Epidermal melanocyte (primary cell): ENCODE results near the gene ARHGAP15.

ENCODE experiments used
- DNase-seq: peaks from one replicate; pipeline ENCODE4 v3.0.0; 2011; ENCODE audit warnings: low spot score; ENCODE audit not compliant: insufficient read length

Gene ARHGAP15

DNA sequence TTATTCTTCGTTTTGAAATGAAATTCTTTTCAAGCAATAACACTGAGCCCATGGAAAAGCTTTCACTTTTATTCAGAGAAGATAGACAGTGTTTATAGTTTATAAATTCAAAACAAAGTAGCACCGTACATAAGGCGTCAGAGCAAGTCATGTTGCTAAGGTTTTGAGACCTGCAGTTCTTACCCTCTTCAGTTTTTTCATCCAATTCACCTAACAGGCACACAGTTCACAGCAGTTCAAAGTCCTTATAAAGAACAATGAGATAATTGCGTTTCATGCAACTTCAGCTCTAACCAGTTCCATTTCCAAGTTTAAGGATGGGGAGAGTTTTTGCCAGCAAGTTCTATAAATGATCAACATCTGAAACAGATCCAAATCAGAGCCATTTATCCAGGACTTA, 96.7 kb downstream of the ARHGAP15 start:
- DNase-seq: no peak

DNA sequence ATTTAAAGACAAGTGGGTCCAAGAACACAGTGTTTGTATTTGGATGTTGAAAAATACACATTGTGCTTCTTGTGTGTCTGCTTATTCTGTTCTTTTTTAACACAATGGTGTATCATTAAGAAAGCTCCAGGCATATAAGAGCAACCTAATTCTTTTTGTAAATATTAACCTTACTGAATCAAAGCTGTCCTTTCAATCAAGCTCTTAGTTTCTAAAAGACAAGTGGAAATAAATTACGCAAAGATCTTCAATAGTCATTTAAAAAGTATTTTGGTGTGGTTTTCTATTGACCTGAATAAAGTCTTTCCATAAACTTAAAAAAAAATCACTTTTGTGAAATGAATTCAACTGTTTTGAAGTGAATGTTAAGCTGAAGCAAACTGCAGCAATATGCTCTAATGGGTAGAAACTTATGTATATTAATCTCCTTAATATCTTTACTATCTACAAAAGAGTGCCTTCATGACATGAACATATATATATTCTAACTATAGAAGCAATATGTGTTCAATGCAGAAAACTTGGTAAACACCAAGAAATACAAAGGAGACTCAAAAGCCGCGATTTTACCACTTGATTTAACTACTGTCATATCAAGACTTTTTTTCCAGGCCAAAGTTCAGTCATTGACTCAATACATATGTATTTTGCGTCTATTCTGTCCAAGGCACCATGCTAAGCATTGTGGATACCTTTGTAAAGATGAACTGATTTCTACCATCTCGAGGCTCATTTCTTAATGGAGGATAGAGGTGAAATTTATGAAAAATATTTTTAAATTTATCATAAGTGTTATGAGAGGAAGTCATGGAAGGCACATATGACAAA, 97.7 kb downstream of the ARHGAP15 start:
- DNase-seq: no peak

DNA sequence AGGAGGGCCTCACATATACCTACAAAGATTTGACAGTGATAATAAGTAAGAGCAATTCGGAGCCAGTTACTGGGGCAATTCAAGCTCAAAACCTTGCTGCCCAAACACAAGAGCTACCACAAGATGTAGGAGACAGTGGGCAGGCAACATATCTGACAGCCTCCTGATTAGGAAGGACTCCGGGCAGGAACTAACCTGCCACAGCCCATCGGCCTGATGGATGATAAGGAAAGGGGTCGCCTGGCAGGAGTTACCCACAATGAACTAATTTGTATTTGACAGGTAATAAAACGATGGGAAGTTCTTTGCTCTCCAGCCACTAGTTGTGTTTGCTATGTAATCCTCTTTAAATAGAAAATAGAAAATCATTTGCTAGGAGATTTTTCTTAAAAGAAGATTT, 100.2 kb downstream of the ARHGAP15 start:
- DNase-seq: no peak

DNA sequence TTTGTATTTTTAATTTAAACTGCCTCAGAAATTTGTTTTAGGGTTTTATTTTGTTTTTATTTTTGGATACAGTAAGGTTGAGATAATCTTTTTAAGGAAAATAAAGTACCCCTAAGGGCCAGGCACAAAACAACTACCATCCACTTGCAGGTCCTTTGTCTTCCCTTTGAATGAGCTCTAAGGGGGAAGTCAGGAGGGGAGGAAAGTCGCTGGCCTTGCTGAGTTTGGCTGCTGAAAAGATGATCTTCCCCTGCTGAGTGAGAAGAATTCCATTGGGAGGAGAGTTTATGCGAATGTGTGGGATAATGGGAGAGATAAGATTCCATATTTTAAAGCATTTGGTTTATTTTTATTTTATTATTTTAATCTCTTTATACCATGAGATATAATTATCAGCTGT, 100.7 kb downstream of the ARHGAP15 start:
- no peak for DNase-seq

DNA sequence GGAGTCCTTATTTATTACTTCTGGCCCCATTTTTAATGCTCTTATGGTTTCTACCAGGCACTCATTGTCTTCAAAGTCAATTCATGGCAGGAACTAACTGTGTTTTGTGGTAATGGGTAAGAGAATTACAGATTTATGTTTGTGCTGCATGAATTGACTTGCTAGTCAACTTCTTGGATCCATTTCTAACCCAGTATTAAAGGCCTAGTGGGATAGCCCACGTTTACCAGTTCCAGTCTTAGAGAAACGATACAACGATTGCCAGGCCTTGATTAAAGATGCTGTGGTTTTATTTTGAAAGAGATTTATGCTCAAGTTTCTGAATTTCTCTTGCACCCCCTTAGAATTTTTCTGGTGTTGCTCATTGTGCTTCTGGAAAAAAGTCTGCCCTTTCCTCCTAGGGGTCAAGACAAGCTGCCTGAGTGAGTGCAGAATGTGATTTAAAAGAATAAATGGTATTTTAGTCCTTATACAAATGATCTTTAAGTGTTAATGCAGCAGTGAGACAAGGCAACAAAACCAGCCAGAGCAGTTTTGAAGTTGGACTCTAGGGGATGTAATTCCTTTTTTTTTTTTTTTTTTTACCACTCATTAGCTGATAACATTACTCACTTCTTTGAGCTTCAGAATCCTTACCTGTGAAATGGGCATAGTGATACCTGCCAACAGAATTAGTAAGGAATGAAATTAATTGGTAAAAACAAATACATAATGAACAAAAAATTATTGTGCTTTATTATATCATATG, 101.5 kb downstream of the ARHGAP15 start:
- no peak for DNase-seq

DNA sequence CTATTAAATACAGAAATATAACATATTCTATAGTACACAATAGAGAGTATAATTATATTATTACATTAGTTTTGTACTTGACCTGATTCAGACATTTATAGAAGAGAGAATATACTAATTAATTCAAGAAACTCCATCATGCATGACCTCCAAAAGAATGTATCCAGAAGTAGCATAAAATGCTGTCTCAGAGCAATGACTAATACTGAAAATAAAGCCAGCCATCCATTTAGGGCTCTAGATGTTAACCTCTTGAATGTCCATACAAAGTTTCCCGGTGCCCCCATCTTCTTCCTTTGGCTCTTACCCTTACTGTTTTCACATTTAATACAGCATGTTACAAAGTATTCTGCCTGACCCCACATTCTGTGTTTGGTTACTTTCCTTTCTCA, 102.0 kb downstream of the ARHGAP15 start:
- no peak for DNase-seq

DNA sequence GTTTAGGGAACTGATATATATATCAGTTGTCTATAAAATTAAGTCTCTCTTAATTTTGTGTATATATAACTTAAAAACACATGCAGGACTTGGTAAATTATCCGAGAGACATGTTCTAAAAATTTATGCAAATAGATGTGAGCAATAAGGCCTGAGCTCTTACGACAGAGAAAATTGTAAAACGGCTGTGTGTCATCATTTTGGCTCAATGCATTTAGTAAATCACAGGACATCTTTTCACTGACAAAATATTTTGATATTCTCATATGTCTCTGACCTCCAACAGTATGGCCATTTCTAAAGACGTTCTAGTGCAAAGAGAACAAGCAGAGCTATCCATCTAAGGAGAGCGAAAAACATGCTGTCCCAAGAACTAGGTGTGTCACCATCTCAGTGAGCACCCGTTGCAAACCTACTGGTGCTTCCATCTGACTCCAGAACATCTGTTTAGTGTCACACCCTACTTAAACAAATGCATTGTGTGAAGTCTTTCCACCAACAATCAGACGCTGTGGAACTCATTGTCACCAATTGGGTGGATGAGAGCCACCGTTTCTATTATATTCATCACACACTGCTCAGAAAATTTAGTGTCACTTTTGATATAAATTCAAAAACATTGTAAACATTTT, 108.0 kb downstream of the ARHGAP15 start:
- DNase-seq: no peak

DNA sequence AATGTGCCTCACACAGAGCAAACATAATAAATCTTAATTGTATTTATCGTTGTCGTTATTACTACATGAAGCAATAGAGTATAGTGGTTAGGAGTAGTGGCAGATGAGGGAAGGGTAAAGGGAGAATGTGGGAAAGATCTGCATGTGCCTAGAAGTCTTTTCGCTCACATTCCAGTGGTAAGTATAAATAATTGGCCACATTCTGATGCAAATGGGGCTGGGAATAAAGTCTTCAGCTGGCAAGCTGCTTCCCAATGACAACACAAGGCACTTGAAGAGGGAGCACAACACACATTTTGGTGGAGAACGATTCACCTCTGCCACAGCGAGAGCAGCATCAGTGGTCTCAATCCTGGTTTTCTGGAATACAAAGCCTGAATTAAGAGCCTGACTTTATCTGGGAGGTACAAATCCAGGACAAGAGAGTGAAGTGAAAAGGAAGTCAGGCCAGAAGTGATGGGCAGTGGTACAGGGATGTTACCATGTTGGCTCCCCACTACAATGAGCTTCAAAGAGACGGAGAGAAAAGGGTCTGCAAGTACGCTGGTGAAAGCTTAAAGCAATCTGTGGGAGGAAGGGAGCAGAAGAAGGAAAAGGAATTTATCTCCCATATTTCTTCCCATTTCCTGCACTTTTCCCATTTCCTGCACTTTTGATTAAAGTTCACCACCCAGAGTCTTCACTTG, 112.3 kb downstream of the ARHGAP15 start:
- DNase-seq: no peak

DNA sequence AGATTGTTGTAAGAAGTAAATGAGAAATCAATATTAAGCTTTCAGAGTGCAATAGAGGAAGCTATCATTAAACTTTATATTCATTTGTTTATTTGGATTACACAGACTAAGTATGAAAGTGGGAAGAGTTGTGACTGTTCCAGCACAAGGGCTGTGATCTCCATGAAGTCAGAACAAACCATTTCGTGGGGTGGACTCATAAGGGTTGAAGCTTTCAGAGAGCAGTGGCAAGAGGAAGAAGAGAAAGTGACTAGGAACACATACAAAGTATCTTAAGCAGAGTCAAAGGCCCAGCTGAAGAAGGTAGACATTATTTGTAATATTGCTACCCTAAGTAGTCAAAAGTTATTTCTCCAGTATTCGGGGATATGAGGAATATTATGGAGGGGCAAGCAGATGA, 117.0 kb downstream of the ARHGAP15 start:
- DNase-seq: no peak

DNA sequence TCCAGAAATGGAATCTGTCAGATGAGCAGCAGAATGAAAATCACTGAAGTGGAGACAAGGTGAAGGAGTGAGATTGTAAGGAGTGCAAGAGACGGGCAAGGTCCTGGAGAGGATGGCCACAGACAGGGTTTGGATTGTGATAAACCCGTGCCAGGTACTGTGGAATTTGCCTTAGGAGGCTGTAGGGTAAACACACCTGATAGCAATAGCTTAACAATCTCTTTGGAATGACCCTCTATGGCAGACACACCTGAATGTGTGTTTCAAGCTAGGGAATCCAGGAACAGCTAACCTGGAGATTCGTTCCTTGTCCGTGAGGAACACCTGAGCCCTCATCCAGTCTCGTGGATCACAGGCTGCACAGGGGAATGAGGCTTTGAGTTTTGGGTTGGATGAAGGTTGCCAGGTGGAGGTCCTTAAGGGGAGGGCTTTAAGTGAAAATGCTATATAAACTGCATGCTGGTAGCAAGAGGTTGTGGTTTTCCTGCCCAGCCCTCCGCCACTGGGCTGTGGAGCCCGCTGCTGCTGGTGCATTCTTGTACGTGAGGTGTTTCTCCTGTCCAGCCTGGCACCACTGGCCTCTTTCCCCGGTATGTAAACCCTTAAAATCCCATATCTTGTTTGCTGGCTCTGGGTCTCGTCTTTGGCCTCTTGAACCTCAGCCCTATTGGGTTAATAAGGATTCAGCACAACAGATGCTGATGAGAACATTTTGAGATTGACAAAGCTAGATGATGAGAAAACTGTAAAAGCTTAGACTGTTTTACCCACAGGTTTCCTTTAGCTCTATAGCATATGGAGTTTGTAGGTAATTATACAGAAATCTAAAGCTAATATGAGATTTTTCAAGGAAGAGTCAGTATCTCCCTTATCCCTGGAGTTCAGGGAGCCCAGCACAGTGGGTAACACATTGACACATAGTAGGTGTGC, 117.9 kb downstream of the ARHGAP15 start:
- no peak for DNase-seq

DNA sequence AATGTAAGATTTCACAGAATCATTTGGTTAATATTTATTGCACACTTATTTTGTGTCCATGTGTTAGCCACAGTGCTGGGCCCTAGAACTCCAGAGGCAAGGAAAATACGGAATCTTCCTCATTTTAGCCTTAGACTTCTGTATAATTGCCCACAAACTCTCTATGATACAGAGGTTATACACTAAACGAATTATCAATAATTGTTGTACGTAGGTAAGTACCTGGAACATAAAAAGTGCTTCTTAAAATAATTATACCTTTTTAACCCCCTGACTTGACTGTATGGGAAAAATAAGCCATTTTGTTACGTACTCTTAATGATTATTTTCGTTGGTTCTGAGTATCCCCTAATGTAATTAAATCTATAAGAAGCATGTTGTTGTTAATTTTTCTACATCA, 119.4 kb downstream of the ARHGAP15 start:
- no peak for DNase-seq

DNA sequence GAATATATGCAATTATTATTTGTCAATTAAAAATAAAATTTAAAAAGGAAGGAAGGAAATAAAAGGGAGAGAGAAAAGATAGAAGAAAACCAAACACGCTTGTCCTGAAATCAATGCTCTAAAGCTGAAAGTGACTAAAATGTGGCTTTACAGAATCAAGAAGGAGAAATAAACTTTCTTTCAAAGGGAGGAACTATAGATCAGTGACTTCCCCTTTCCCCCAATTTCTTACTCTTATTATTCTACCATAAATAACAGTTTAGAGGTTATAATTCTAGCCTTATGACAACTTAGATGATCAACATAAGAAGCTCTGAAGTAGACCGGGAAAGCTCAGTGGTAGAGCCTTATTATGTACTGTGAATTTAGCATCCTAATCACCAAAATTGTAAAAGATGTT, 122.5 kb downstream of the ARHGAP15 start:
- DNase-seq: no peak

DNA sequence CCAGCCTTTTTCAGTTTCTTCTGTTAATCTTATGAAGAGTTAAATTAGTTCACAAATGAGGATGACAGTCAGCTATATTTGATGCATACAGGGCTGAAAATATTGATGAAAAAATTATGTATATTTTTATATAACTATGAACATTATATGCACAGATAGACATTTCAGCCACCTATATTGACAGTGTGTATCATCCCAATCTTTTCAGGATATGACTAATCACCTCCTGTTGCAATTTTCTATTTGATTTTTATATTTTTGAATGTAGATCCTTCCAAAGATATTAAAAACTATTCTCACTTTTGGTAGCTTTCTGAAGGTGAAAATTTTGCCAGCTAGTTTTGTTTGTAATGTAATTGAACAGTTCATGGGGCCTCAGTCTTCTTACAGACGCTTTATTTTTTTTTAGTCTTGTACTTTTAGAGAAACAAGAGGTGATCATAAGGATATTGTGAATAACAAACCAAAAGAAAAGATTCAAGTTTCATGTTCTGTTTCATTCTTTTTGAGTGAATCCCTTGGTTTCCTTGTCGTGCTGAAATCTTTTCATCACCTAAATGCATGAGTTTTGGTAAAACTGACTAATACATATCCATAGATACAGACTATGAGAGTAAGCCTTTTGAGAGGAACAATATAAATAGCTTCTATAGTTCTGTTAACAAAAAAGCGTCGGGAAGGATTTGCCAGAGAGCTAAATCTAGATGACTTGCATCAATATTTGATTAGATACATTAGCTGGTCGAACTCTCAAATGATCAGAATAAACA, 123.1 kb downstream of the ARHGAP15 start:
- DNase-seq: no peak

DNA sequence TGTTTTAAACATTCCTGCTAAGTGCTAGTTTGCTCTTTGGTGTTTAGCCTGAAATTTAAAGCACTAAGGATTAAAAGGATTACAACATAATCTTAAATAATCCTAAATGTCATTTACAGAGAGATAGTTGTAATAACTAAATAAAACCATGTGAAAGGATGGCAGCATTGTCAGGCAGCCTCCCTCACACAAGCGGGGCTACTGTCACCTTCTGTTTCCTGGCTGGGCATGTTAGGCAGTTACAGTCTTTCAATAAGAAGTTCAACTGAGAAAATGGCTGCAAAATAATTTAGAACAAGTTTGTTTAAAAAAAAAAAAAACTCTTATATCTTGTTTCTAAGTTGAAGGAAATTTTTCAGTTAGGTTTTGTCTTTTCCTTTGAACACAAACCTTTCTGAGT, 124.9 kb downstream of the ARHGAP15 start:
- no peak for DNase-seq

DNA sequence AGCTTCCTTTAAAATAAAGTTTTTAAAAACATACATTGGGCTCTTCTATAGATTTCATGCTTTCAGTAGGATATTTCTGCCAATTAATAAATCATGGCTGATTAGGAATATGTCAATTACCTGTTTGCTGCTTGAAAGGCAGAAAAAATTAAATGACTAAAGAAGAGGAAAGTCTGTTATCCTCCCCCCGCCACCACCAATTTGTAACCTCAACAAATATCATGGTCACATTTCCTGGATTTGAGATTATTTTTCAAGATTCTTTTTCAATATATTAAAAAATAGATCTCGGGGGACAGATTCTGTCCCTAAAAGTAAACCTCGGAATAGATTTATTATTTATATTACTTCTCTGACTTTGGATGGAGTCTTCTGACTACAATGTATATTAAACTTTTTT, 125.9 kb downstream of the ARHGAP15 start:
- DNase-seq: no peak

DNA sequence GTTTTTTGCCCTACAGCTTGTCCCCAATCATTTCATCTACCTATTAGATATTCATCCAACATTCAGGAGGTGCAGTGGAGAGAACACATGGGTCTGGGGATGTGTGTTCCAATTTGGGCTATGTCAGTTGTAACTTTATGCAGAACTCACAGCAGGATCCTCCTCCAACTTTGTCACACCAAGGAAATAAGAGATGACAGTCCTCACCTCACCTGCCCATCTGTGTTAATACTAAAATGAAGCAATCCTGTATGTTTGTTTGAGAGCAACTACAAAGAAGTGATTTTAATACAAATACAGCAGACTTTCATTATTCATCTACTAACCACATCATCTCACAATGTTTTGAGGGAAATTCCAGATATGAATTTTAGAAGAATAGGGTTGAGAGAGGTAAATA, 126.7 kb downstream of the ARHGAP15 start:
- no peak for DNase-seq

DNA sequence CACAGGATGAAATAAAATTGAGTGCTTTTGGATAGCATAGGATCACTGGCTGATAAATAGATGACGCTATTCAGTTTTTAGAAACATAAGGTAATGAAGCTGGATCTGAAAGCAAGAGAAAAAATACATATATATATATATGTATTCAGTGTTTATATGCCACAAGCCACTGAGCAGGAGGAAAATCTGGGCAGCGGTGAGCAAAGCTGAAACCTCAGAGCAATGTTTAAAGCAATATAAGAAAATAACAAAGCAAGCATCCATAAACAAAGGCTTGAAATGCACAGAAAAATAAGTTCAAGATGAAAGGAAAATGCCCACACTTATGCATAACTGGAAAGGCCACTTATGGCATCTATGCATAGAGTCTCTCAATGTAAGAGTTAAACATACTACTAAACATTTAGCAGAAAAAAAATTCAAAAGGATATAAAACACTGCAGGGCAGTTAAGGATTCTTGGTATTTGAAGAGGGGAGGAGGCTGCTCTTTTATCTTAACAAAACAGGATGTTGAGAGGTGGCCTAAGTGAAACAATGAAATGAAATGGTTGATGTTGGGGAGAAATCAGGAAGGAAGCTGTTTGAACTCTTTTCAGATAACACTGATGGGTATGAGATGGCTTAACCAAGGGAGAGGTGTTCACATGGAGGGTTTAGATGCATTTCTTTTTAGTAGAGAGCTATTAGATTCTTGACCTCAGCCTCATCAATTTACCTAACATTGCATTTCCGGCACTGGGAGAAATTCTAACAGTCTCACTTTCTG, 129.1 kb downstream of the ARHGAP15 start:
- no peak for DNase-seq

DNA sequence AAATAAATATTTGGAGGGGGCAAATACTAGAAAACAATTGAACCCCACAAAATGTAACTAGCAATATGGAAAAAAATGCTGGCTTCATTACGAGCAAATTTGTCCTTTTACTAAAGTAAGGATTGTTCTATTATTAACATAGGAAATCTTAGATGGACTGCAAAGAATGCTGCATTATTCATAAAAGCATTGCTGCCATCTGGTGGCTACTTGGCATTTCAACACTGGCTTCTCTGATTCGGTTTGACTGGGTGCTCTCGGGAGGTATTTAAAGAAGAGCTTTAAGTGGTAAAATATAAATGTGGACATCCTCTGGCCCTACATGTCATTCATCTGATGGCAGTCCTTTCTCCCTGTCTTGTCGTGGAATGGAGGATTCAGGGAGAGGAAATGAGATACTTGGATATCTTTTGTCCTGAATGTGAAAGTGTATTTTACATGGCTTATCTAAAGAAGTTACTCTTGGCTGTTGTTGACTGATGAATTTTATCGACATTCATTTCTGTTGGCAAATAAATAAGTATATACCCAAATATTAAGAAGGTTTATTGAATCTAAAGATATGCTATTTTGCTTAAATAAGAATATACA, 130.2 kb downstream of the ARHGAP15 start:
- peak; percentile 23 for DNase-seq

DNA sequence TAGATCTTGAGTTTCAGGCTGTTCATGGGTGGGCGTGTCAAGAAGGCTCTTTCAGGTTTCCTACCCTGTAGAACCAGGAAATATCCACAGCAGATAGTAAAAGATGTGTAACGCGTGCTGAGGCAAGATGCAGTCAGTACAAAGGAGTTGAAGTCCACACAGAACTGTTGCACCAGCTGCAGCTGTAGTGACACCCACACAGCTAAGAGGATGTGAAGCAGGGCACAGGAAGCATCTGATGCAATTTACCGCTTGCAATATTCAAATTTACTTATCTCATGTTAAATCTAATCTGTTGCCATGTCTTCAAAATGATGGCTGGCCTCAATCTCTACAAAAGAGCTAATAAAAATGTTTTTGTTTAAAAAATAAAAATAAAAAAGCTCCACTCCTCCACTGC, 132.8 kb downstream of the ARHGAP15 start:
- no peak for DNase-seq
